ENCODE data around the gene ADAM20.
"Not testable (repeated sequence)": the region's sequence is repeated elsewhere in the genome, so short reads cannot be mapped to it uniquely, and the experiment has no call there.

DNA sequence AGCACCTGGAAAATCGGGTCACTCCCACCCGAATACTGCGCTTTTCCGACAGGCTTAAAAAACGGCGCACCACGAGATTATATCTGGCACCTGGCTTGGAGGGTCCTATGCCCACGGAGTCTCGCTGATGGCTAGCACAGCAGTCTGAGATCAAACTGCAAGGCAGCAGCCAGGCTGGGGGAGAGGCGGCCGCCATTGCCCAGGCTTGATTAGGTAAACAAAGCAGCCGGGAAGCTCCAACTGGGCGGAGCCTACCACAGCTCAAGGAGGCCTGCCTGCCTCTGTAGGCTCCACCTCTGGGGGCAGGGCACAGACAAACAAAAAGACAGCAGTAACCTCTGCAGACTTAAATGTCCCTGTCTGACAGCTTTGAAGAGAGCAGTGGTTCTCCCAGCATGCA lies 59.3 kb downstream of the ADAM20 start:
- TF ChIP-seq, protein P1, sequence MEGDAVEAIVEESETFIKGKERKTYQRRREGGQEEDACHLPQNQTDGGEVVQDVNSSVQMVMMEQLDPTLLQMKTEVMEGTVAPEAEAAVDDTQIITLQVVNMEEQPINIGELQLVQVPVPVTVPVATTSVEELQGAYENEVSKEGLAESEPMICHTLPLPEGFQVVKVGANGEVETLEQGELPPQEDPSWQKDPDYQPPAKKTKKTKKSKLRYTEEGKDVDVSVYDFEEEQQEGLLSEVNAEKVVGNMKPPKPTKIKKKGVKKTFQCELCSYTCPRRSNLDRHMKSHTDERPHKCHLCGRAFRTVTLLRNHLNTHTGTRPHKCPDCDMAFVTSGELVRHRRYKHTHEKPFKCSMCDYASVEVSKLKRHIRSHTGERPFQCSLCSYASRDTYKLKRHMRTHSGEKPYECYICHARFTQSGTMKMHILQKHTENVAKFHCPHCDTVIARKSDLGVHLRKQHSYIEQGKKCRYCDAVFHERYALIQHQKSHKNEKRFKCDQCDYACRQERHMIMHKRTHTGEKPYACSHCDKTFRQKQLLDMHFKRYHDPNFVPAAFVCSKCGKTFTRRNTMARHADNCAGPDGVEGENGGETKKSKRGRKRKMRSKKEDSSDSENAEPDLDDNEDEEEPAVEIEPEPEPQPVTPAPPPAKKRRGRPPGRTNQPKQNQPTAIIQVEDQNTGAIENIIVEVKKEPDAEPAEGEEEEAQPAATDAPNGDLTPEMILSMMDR (conservative IDR thresholded peaks at IDR 0.05) = not testable (repeated sequence)
- TF ChIP-seq EZH2 (IDR thresholded peaks at IDR 0.05; ENCODE audit: low read depth) = not testable (repeated sequence)
